ENCODE results near the gene PLAGL1.
"Not testable (repeated sequence)": the region's sequence is repeated elsewhere in the genome, so short reads cannot be mapped to it uniquely, and the experiment has no call there.

The PLAGL1 gene

GRCh38 chr6:144033816-144034735 is 26.0 kb upstream of the PLAGL1 start:
- Histone ChIP-seq H3K36me3 (ENCODE audit: control insufficient read depth, low read depth, low read length) (no peaks in the 10 kb centered on the region), H3K27me3 (ENCODE audit: control insufficient read depth, insufficient read depth, low read length) (no peaks in the 10 kb centered on the region), H3K9me3 (ENCODE audit: control insufficient read depth, low read depth, low read length) (no peaks in the 10 kb centered on the region), H3K27ac (ENCODE audit: low read length) (no peak overlapping the region), H3K4me3 (ENCODE audit: low read length) (no peak overlapping the region), H3K4me1 (ENCODE audit: control insufficient read depth, low read depth, low read length) (no peaks in the 10 kb centered on the region), H3K9ac (ENCODE audit: low read length) (no peak overlapping the region)

- Histone ChIP-seq H3K27me3 (ENCODE audit: control insufficient read depth, insufficient read depth, low read length) (no peaks in the 10 kb centered on the region), H3K4me3 (ENCODE audit: low read length) (no peak overlapping the region), H3K36me3 (ENCODE audit: control insufficient read depth, low read depth, low read length) (no peaks in the 10 kb centered on the region), H3K27ac (ENCODE audit: low read length) (no peak overlapping the region), H3K9me3 (ENCODE audit: control insufficient read depth, low read depth, low read length) (no peaks in the 10 kb centered on the region), H3K9ac (ENCODE audit: low read length) (no peak overlapping the region), H3K4me1 (ENCODE audit: control insufficient read depth, low read depth, low read length) (no peaks in the 10 kb centered on the region)
Measured at GRCh38 chr6:144029452-144029851, 21.4 kb upstream of the PLAGL1 start.

GRCh38 chr6:144027932-144028587 is 20.0 kb upstream of the PLAGL1 start:
- no peaks in the 10 kb centered on the region for H3K36me3 ChIP-seq (ENCODE audit: control insufficient read depth, low read depth, low read length)
- H3K4me3 ChIP-seq (ENCODE audit: low read length), result no peak overlapping the region
- no peak overlapping the region for H3K9ac ChIP-seq (ENCODE audit: low read length)
- no peak overlapping the region for H3K27ac ChIP-seq (ENCODE audit: low read length)
- H3K4me1 ChIP-seq (ENCODE audit: control insufficient read depth, low read depth, low read length), result peaks cover 5% of the 10 kb centered on the region
- H3K27me3 ChIP-seq (ENCODE audit: control insufficient read depth, insufficient read depth, low read length), result no peaks in the 10 kb centered on the region
- no peaks in the 10 kb centered on the region for H3K9me3 ChIP-seq (ENCODE audit: control insufficient read depth, low read depth, low read length)

- Histone ChIP-seq H3K9ac (ENCODE audit: low read length) (no peak overlapping the region), H3K4me3 (ENCODE audit: low read length) (no peak overlapping the region), H3K4me1 (ENCODE audit: control insufficient read depth, low read depth, low read length) (peaks cover 5% of the 10 kb centered on the region), H3K27ac (ENCODE audit: low read length) (no peak overlapping the region), H3K36me3 (ENCODE audit: control insufficient read depth, low read depth, low read length) (no peaks in the 10 kb centered on the region), H3K27me3 (ENCODE audit: control insufficient read depth, insufficient read depth, low read length) (no peaks in the 10 kb centered on the region), H3K9me3 (ENCODE audit: control insufficient read depth, low read depth, low read length) (no peaks in the 10 kb centered on the region)
Measured at GRCh38 chr6:144023216-144023615, 15.2 kb upstream of the PLAGL1 start.

GRCh38 chr6:144019929-144020328 is 11.9 kb upstream of the PLAGL1 start:
- Histone ChIP-seq H3K4me1 (ENCODE audit: control insufficient read depth, low read depth, low read length) (peaks cover 5% of the 10 kb centered on the region), H3K9me3 (ENCODE audit: control insufficient read depth, low read depth, low read length) (no peaks in the 10 kb centered on the region), H3K4me3 (ENCODE audit: low read length) (no peak overlapping the region), H3K27ac (ENCODE audit: low read length) (no peak overlapping the region), H3K9ac (ENCODE audit: low read length) (no peak overlapping the region), H3K27me3 (ENCODE audit: control insufficient read depth, insufficient read depth, low read length) (no peaks in the 10 kb centered on the region), H3K36me3 (ENCODE audit: control insufficient read depth, low read depth, low read length) (no peaks in the 10 kb centered on the region)

- no peak overlapping the region for H3K4me3 ChIP-seq (ENCODE audit: low read length)
- no peaks in the 10 kb centered on the region for H3K27me3 ChIP-seq (ENCODE audit: control insufficient read depth, insufficient read depth, low read length)
- H3K4me1 ChIP-seq (ENCODE audit: control insufficient read depth, low read depth, low read length), result no peaks in the 10 kb centered on the region
- H3K36me3 ChIP-seq (ENCODE audit: control insufficient read depth, low read depth, low read length), result no peaks in the 10 kb centered on the region
- H3K27ac ChIP-seq (ENCODE audit: low read length), result no peak overlapping the region
- H3K9me3 ChIP-seq (ENCODE audit: control insufficient read depth, low read depth, low read length), result peaks cover 5% of the 10 kb centered on the region
- no peak overlapping the region for H3K9ac ChIP-seq (ENCODE audit: low read length)
Measured at GRCh38 chr6:144017166-144018094, 9.4 kb upstream of the PLAGL1 start.

- Histone ChIP-seq H3K27me3 (ENCODE audit: control insufficient read depth, insufficient read depth, low read length) (peaks cover 13% of the 10 kb centered on the region), H3K27ac (ENCODE audit: low read length) (no peak overlapping the region), H3K4me1 (ENCODE audit: control insufficient read depth, low read depth, low read length) (no peaks in the 10 kb centered on the region), H3K36me3 (ENCODE audit: control insufficient read depth, low read depth, low read length) (no peaks in the 10 kb centered on the region), H3K9ac (ENCODE audit: low read length) (no peak overlapping the region), H3K4me3 (ENCODE audit: low read length) (no peak overlapping the region), H3K9me3 (ENCODE audit: control insufficient read depth, low read depth, low read length) (peaks cover 5% of the 10 kb centered on the region)
Measured at GRCh38 chr6:144013486-144013909, 5.4 kb upstream of the PLAGL1 start.

- H3K27ac ChIP-seq (ENCODE audit: low read length), result no peak overlapping the region
- H3K4me3 ChIP-seq (ENCODE audit: low read length), result no peak overlapping the region
- H3K4me1 ChIP-seq (ENCODE audit: control insufficient read depth, low read depth, low read length), result no peaks in the 10 kb centered on the region
- H3K9ac ChIP-seq (ENCODE audit: low read length), result no peak overlapping the region
- no peaks in the 10 kb centered on the region for H3K36me3 ChIP-seq (ENCODE audit: control insufficient read depth, low read depth, low read length)
- peaks cover 5% of the 10 kb centered on the region for H3K9me3 ChIP-seq (ENCODE audit: control insufficient read depth, low read depth, low read length)
- peaks cover 23% of the 10 kb centered on the region for H3K27me3 ChIP-seq (ENCODE audit: control insufficient read depth, insufficient read depth, low read length)
Measured at GRCh38 chr6:144012534-144012933, 4.5 kb upstream of the PLAGL1 start.

- not testable (repeated sequence) for H3K27ac ChIP-seq (ENCODE audit: low read length); H3K4me1 ChIP-seq (ENCODE audit: control insufficient read depth, low read depth, low read length); H3K4me3 ChIP-seq (ENCODE audit: low read length); H3K36me3 ChIP-seq (ENCODE audit: control insufficient read depth, low read depth, low read length); H3K9ac ChIP-seq (ENCODE audit: low read length); H3K9me3 ChIP-seq (ENCODE audit: control insufficient read depth, low read depth, low read length)
- peaks cover 50% of the 10 kb centered on the region for H3K27me3 ChIP-seq (ENCODE audit: control insufficient read depth, insufficient read depth, low read length)
Measured at GRCh38 chr6:144009628-144010027, 1.6 kb upstream of the PLAGL1 start.

- H3K36me3 ChIP-seq (ENCODE audit: control insufficient read depth, low read depth, low read length), result no peaks in the 10 kb centered on the region
- no peak overlapping the region for H3K9ac ChIP-seq (ENCODE audit: low read length)
- peaks cover 50% of the 10 kb centered on the region for H3K27me3 ChIP-seq (ENCODE audit: control insufficient read depth, insufficient read depth, low read length)
- peak overlapping the region; percentile 49 for H3K4me3 ChIP-seq (ENCODE audit: low read length)
- H3K4me1 ChIP-seq (ENCODE audit: control insufficient read depth, low read depth, low read length), result peaks cover 3% of the 10 kb centered on the region
- H3K9me3 ChIP-seq (ENCODE audit: control insufficient read depth, low read depth, low read length), result peaks cover 4% of the 10 kb centered on the region
- no peak overlapping the region for H3K27ac ChIP-seq (ENCODE audit: low read length)
Measured at GRCh38 chr6:144008846-144009245, 787 bp upstream of the PLAGL1 start.

- no peaks in the 10 kb centered on the region for H3K36me3 ChIP-seq (ENCODE audit: control insufficient read depth, low read depth, low read length)
- H3K9ac ChIP-seq (ENCODE audit: low read length), result peak overlapping the region; percentile 17
- no peak overlapping the region for H3K27ac ChIP-seq (ENCODE audit: low read length)
- peaks cover 3% of the 10 kb centered on the region for H3K9me3 ChIP-seq (ENCODE audit: control insufficient read depth, low read depth, low read length)
- peaks cover 50% of the 10 kb centered on the region for H3K27me3 ChIP-seq (ENCODE audit: control insufficient read depth, insufficient read depth, low read length)
- H3K4me1 ChIP-seq (ENCODE audit: control insufficient read depth, low read depth, low read length), result peaks cover 3% of the 10 kb centered on the region
- H3K4me3 ChIP-seq (ENCODE audit: low read length), result peak overlapping the region; percentile 49
Measured at GRCh38 chr6:144007478-144008119, 460 bp downstream of the PLAGL1 start.
